ENCODE measurements around the gene TXNL1. TPM values are rescaled to one million over a fixed set of nuclear protein-coding genes. Genes with fewer than 3 reads are reported as not detected.

The TXNL1 gene
- total RNA-seq, 1 donor from 2014 or later = 77.0 TPM

GRCh38 chr18:56672391-56672790, 34.0 kb upstream of the TXNL1 start:
- Histone ChIP-seq H3K36me3 (ENCODE audit: insufficient read depth, low read length) (no peaks in the 10 kb centered on the region), H3K9me3 (ENCODE audit: insufficient read depth, low read depth, low read length) (no peaks in the 10 kb centered on the region), H3K4me1 (ENCODE audit: insufficient read depth, low read length) (no peaks in the 10 kb centered on the region), H3K79me2 (ENCODE audit: insufficient read depth, low read length) (peaks cover 26% of the 10 kb centered on the region), H3K9ac (ENCODE audit: low read length) (no peak overlapping the region), H4K20me1 (ENCODE audit: insufficient read depth, low read length) (peaks cover 3% of the 10 kb centered on the region), H3K27me3 (ENCODE audit: insufficient read depth, low read length) (no peaks in the 10 kb centered on the region), H2AFZ (ENCODE audit: low read depth, low read length) (no peak overlapping the region), H3K4me2 (ENCODE audit: low read length) (no peak overlapping the region), H3K27ac (ENCODE audit: low read depth, low read length) (no peak overlapping the region), H3K4me3 (ENCODE audit: insufficient read depth, low read depth, low read length) (no peak overlapping the region)
- no peak for TF ChIP-seq CTCF (IDR thresholded peaks at IDR 0.05; ENCODE audit: insufficient read depth, low read depth, low read length)
- TF ChIP-seq EZH2 (IDR thresholded peaks at IDR 0.05; ENCODE audit: insufficient read depth, low read length) = no peak
- Mint-ChIP-seq H3K4me3 (ENCODE audit: unreplicated experiment) (no peak overlapping the region), H3K27ac (ENCODE audit: unreplicated experiment) (no peak overlapping the region), H3K4me1 (ENCODE audit: low read depth, unreplicated experiment) (no peaks in the 10 kb centered on the region), H3K36me3 (ENCODE audit: low read depth, unreplicated experiment) (no peaks in the 10 kb centered on the region), H3K27me3 (ENCODE audit: low read depth, unreplicated experiment) (no peaks in the 10 kb centered on the region), H3K9me3 (ENCODE audit: unreplicated experiment) (no peaks in the 10 kb centered on the region)
- FAIRE-seq = no peak
- no peak for DNase-seq (ENCODE audit: low read depth)

DNA sequence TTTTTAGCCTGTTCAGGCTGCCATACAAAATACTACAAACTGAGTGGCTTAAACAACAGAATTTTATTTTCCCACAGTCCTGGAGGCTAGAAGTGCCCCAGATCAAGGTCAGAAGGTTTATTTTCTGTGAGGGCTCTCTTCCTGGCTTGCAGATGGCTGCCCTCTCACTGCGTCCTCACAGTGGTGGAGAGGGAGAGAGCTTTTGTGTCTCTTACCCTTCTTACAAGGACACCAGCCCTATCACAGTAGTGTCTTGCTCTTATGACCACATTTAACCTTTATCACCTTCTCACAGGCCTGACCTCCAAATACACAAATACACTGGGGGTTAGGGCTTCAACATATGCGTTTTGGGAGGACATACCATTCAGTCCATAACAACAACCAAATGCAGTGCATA, 24.5 kb upstream of the TXNL1 start:
- Histone ChIP-seq H3K79me2 (ENCODE audit: insufficient read depth, low read length) (peaks cover 44% of the 10 kb centered on the region), H3K27me3 (ENCODE audit: insufficient read depth, low read length) (no peaks in the 10 kb centered on the region), H3K36me3 (ENCODE audit: insufficient read depth, low read length) (no peaks in the 10 kb centered on the region), H3K27ac (ENCODE audit: low read depth, low read length) (no peak overlapping the region), H3K4me3 (ENCODE audit: insufficient read depth, low read depth, low read length) (no peak overlapping the region), H2AFZ (ENCODE audit: low read depth, low read length) (no peak overlapping the region), H3K4me2 (ENCODE audit: low read length) (no peak overlapping the region), H3K4me1 (ENCODE audit: insufficient read depth, low read length) (no peaks in the 10 kb centered on the region), H3K9me3 (ENCODE audit: insufficient read depth, low read depth, low read length) (no peaks in the 10 kb centered on the region), H3K9ac (ENCODE audit: low read length) (no peak overlapping the region), H4K20me1 (ENCODE audit: insufficient read depth, low read length) (peaks cover 16% of the 10 kb centered on the region)
- H3K36me3 Mint-ChIP-seq (ENCODE audit: low read depth, unreplicated experiment) = no peaks in the 10 kb centered on the region
- H3K27me3 Mint-ChIP-seq (ENCODE audit: low read depth, unreplicated experiment) = no peaks in the 10 kb centered on the region
- no peaks in the 10 kb centered on the region for H3K9me3 Mint-ChIP-seq (ENCODE audit: unreplicated experiment)
- peaks cover 16% of the 10 kb centered on the region for H3K4me1 Mint-ChIP-seq (ENCODE audit: low read depth, unreplicated experiment)
- no peak overlapping the region for H3K4me3 Mint-ChIP-seq (ENCODE audit: unreplicated experiment)
- TF ChIP-seq CTCF (IDR thresholded peaks at IDR 0.05; ENCODE audit: insufficient read depth, low read depth, low read length) (no peak), EZH2 (IDR thresholded peaks at IDR 0.05; ENCODE audit: insufficient read depth, low read length) (no peak)
- H3K27ac Mint-ChIP-seq (ENCODE audit: unreplicated experiment) = no peak overlapping the region
- no peak for FAIRE-seq
- no peak for DNase-seq (ENCODE audit: low read depth)

GRCh38 chr18:56662502-56662901, 24.1 kb upstream of the TXNL1 start:
- H3K27ac Mint-ChIP-seq (ENCODE audit: unreplicated experiment) = no peak overlapping the region

More at GRCh38 chr18:56662502-56662901, 24.1 kb upstream of the TXNL1 start:
- H3K27ac ChIP-seq (ENCODE audit: low read depth, low read length) = no peak overlapping the region
- H3K4me3 ChIP-seq (ENCODE audit: insufficient read depth, low read depth, low read length) = no peak overlapping the region
- H3K4me1 Mint-ChIP-seq (ENCODE audit: low read depth, unreplicated experiment) = peaks cover 16% of the 10 kb centered on the region
- no peaks in the 10 kb centered on the region for H3K4me1 ChIP-seq (ENCODE audit: insufficient read depth, low read length)
- DNase-seq (ENCODE audit: low read depth) (no peak), FAIRE-seq (no peak)
- H3K9me3 ChIP-seq (ENCODE audit: insufficient read depth, low read depth, low read length) = no peaks in the 10 kb centered on the region
- H3K36me3 Mint-ChIP-seq (ENCODE audit: low read depth, unreplicated experiment) = no peaks in the 10 kb centered on the region
- no peak overlapping the region for H3K9ac ChIP-seq (ENCODE audit: low read length)
- H3K27me3 Mint-ChIP-seq (ENCODE audit: low read depth, unreplicated experiment) = no peaks in the 10 kb centered on the region
- TF ChIP-seq EZH2 (IDR thresholded peaks at IDR 0.05; ENCODE audit: insufficient read depth, low read length) (no peak), CTCF (IDR thresholded peaks at IDR 0.05; ENCODE audit: insufficient read depth, low read depth, low read length) (no peak)
- H3K4me3 Mint-ChIP-seq (ENCODE audit: unreplicated experiment) = no peak overlapping the region
- H3K79me2 ChIP-seq (ENCODE audit: insufficient read depth, low read length) = peaks cover 46% of the 10 kb centered on the region
- H3K4me2 ChIP-seq (ENCODE audit: low read length) = no peak overlapping the region
- H4K20me1 ChIP-seq (ENCODE audit: insufficient read depth, low read length) = peaks cover 16% of the 10 kb centered on the region
- no peak overlapping the region for H2AFZ ChIP-seq (ENCODE audit: low read depth, low read length)
- H3K9me3 Mint-ChIP-seq (ENCODE audit: unreplicated experiment) = no peaks in the 10 kb centered on the region
- no peaks in the 10 kb centered on the region for H3K27me3 ChIP-seq (ENCODE audit: insufficient read depth, low read length)
- no peaks in the 10 kb centered on the region for H3K36me3 ChIP-seq (ENCODE audit: insufficient read depth, low read length)

Measured in astrocyte (in vitro differentiated cells and primary cell).